ENCODE results near the gene MMS22L. TPM values are rescaled to one million over a fixed set of nuclear protein-coding genes. Genes with fewer than 3 reads are reported as not detected.
A peak's percentile ranks its signal among the peaks of the same experiment; 100 is the strongest.

The MMS22L gene
- polyA plus RNA-seq, 2 of the 4 experiments (the other 2 are of a cell fraction) = 11.5 to 24.5 TPM

DNA sequence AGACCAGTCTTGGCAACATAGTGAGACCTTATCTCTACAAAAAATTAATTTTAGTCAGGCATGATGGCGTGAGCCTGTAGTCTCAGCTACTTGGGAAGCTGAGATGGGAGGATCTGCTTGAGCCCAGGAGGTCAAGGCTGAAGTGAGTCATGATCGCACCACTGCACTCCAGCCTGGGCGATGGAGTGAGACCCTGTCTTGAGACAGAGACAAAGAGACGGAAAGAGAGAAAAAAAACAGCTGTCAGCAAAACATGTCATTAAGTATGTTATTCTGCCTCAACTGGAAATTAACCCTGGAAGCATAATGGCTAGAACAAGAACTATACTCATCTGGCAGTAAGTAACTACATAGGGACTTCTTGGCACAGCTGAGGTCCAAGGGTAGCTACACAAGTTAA lies 7.2 kb downstream of the MMS22L start:
- ATAC-seq = no peak
- no peak for DNase-seq (ENCODE audit: low read depth in 1 of 2, low spot score in 1 of 2)

DNA sequence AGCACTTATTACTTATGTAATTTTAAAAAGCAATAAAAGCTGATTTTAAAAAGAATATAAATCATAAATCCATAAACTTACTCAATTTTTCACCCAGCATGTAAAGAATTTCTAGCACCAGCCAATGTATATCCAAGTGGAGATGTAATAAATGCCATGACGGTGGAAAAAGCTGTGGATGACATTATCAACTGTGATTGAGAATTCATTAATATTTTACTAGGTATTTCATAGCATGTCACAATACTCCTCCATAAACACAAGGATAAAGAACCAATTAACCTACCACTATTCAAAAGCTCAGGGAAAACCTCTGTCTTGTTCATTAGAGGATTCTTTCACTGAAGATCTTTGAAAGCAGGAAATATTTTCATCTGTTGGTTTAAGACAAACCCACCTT lies 13.2 kb downstream of the MMS22L start:
- Histone ChIP-seq H3K4me2 (no peak overlapping the region), H3K9me3 (no peaks in the 10 kb centered on the region), H3K4me1 (no peaks in the 10 kb centered on the region), H3K27ac (no peak overlapping the region), H3K4me3 (no peak overlapping the region)
- CTCF ChIA-PET = interaction anchor here (0.6 kb wide), 1 partner anchor 169 kb away, joined by 3 read pairs; no protein-coding TSS in a partner anchor
- TF ChIP-seq CHD4 (IDR thresholded peaks at IDR 0.05; ENCODE audit: borderline replicate concordance) (no peak), NPAS2 (CRISPR knock-in tag; IDR thresholded peaks at IDR 0.05; ENCODE audit: borderline replicate concordance) (no peak), NFE2L2 (conservative IDR thresholded peaks at IDR 0.05; ENCODE audit: low read length) (no peak), ZNF302 (CRISPR knock-in tag; IDR thresholded peaks at IDR 0.05) (no peak), POLR2A (IDR thresholded peaks at IDR 0.05; ENCODE audit: low read length) (no peak), JUN (IDR thresholded peaks at IDR 0.05) (no peak), EHF (CRISPR knock-in tag; IDR thresholded peaks at IDR 0.05) (no peak)
- TF ChIP-seq, protein P1, sequence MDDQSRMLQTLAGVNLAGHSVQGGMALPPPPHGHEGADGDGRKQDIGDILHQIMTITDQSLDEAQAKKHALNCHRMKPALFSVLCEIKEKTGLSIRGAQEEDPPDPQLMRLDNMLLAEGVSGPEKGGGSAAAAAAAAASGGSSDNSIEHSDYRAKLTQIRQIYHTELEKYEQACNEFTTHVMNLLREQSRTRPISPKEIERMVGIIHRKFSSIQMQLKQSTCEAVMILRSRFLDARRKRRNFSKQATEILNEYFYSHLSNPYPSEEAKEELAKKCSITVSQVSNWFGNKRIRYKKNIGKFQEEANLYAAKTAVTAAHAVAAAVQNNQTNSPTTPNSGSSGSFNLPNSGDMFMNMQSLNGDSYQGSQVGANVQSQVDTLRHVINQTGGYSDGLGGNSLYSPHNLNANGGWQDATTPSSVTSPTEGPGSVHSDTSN (IDR thresholded peaks at IDR 0.05) = no peak
- FAIRE-seq = no peak
- DNase-seq (ENCODE audit: low read depth in 1 of 2, low spot score in 1 of 2) = no peak
- POLR2A ChIA-PET = no interaction called here
- WGBS (ENCODE audit: missing lambda C conversion rate) = 89% methylated on average over 1 of the region's 1 CpG
- no peak for ATAC-seq

More for the DNA sequence above, 7.2 kb downstream of the MMS22L start:
- Histone ChIP-seq H3K4me3 (no peak overlapping the region), H3K27ac (no peak overlapping the region), H3K4me2 (no peak overlapping the region), H3K4me1 (peaks cover under 1% of the 10 kb centered on the region; the same call in 1 of the 3 replicates), H3K9me3 (no peaks in the 10 kb centered on the region)
- 93% methylated on average over 4 of the region's 4 CpGs for WGBS (ENCODE audit: missing lambda C conversion rate)
- CTCF ChIA-PET = no interaction called here
- no peak for FAIRE-seq
- no peak for TF ChIP-seq RAD21 (conservative IDR thresholded peaks at IDR 0.05 in 1 of 2, IDR thresholded peaks at IDR 0.05 in 1 of 2)
- peak; percentile 29 for TF ChIP-seq MAFK (IDR thresholded peaks at IDR 0.05; ENCODE audit: partially characterized antibody)
- POLR2A ChIA-PET = no interaction called here

DNA sequence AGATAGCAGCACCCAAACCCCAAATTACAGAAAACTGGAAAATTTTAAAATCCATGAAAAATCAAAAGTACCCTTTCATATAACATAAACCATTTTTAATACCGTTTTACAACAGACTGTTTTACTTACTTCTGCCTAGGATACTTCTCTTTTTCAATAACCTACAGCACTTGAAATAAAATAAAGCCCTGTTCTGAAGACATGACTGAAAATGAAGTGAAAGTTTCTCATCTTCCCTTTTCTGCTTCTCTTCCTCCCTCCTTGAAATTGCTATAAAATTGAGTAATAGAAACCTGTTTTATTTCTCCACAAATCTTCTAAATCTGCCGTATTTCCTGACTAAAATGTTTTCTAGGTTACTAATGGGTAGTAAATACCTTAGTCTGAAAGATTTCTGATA lies 20.3 kb downstream of the MMS22L start:
- no peak for ATAC-seq
- TF ChIP-seq SREBF2 (IDR thresholded peaks at IDR 0.05) (no peak), HOXB5 (CRISPR knock-in tag; IDR thresholded peaks at IDR 0.05) (no peak), HOXA7 (CRISPR knock-in tag; IDR thresholded peaks at IDR 0.05) (no peak), FOXS1 (CRISPR knock-in tag; IDR thresholded peaks at IDR 0.05) (no peak), ZSCAN20 (CRISPR knock-in tag; IDR thresholded peaks at IDR 0.05) (no peak), EP300 (IDR thresholded peaks at IDR 0.05) (no peak), GATA3 (IDR thresholded peaks at IDR 0.05; ENCODE audit: borderline replicate concordance) (no peak), PHF8 (IDR thresholded peaks at IDR 0.05; ENCODE audit: borderline replicate concordance, low read depth) (no peak), TP53 (CRISPR knock-in tag; IDR thresholded peaks at IDR 0.05) (no peak), ZC3H11A (IDR thresholded peaks at IDR 0.05) (no peak), BHLHE40 (IDR thresholded peaks at IDR 0.05; ENCODE audit: low read depth, low read length) (no peak)
- TF ChIP-seq, protein P2, sequence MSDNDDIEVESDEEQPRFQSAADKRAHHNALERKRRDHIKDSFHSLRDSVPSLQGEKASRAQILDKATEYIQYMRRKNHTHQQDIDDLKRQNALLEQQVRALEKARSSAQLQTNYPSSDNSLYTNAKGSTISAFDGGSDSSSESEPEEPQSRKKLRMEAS (IDR thresholded peaks at IDR 0.05) = no peak
- ChIA-PET CTCF (no interaction called here), POLR2A (no interaction called here)
- Histone ChIP-seq H3K9me3 (no peaks in the 10 kb centered on the region), H3K4me3 (no peak overlapping the region), H3K27ac (no peak overlapping the region), H3K4me2 (no peak overlapping the region), H3K4me1 (no peaks in the 10 kb centered on the region)
- DNase-seq (ENCODE audit: low read depth in 1 of 2, low spot score in 1 of 2) = no peak
- 96% methylated on average over 2 of the region's 2 CpGs for WGBS (ENCODE audit: missing lambda C conversion rate)
- no peak for FAIRE-seq

DNA sequence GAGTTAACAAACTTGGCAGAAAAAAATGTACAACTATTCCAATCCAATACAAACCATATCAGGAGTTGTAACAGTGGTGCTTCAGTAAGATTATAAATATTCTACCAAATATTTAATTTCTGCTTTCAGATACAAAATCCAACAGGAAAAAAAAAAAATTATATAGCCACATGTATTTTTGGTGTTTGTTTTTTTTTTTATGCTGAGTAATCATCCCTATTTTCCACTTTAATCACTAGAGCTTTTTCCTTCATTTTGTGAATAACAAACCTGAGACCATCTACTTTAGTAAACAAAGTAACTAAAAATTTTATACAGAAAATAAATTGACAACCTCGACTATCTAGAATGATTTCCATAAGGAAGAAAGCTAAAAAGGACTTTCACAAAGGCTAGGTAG lies 36.2 kb downstream of the MMS22L start:
- ChIA-PET POLR2A (no interaction called here), CTCF (no interaction called here)
- FAIRE-seq = no peak
- no peak for TF ChIP-seq ZNF302 (CRISPR knock-in tag; IDR thresholded peaks at IDR 0.05)
- no peak for TF ChIP-seq PHF8 (IDR thresholded peaks at IDR 0.05; ENCODE audit: borderline replicate concordance, low read depth)
- TF ChIP-seq POLR2A (IDR thresholded peaks at IDR 0.05; ENCODE audit: low read length) = no peak
- TF ChIP-seq EP300 (IDR thresholded peaks at IDR 0.05) = no peak
- no peak for TF ChIP-seq BHLHE40 (IDR thresholded peaks at IDR 0.05; ENCODE audit: low read depth, low read length)
- TF ChIP-seq RARB (CRISPR knock-in tag; IDR thresholded peaks at IDR 0.05) = no peak
- no peak for TF ChIP-seq GATA3 (IDR thresholded peaks at IDR 0.05; ENCODE audit: borderline replicate concordance)
- no peak for TF ChIP-seq JUNB (IDR thresholded peaks at IDR 0.05)
- TF ChIP-seq, protein P3, sequence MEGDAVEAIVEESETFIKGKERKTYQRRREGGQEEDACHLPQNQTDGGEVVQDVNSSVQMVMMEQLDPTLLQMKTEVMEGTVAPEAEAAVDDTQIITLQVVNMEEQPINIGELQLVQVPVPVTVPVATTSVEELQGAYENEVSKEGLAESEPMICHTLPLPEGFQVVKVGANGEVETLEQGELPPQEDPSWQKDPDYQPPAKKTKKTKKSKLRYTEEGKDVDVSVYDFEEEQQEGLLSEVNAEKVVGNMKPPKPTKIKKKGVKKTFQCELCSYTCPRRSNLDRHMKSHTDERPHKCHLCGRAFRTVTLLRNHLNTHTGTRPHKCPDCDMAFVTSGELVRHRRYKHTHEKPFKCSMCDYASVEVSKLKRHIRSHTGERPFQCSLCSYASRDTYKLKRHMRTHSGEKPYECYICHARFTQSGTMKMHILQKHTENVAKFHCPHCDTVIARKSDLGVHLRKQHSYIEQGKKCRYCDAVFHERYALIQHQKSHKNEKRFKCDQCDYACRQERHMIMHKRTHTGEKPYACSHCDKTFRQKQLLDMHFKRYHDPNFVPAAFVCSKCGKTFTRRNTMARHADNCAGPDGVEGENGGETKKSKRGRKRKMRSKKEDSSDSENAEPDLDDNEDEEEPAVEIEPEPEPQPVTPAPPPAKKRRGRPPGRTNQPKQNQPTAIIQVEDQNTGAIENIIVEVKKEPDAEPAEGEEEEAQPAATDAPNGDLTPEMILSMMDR (IDR thresholded peaks at IDR 0.05) = no peak
- no peak for TF ChIP-seq NR3C1 (IDR thresholded peaks at IDR 0.05)
- TF ChIP-seq, protein P4, sequence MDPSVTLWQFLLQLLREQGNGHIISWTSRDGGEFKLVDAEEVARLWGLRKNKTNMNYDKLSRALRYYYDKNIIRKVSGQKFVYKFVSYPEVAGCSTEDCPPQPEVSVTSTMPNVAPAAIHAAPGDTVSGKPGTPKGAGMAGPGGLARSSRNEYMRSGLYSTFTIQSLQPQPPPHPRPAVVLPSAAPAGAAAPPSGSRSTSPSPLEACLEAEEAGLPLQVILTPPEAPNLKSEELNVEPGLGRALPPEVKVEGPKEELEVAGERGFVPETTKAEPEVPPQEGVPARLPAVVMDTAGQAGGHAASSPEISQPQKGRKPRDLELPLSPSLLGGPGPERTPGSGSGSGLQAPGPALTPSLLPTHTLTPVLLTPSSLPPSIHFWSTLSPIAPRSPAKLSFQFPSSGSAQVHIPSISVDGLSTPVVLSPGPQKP (IDR thresholded peaks at IDR 0.05; ENCODE audit: low read depth, low read length) = no peak
- TF ChIP-seq CHD2 (IDR thresholded peaks at IDR 0.05; ENCODE audit: low read length, partially characterized antibody) = no peak
- no peak for TF ChIP-seq KDM5A (IDR thresholded peaks at IDR 0.05)
- TF ChIP-seq KDM1A (IDR thresholded peaks at IDR 0.05; ENCODE audit: low read depth) = no peak
- no peak for TF ChIP-seq MAFK (IDR thresholded peaks at IDR 0.05; ENCODE audit: partially characterized antibody)
- no peak for TF ChIP-seq CEBPB (IDR thresholded peaks at IDR 0.05)
- no peak for DNase-seq (ENCODE audit: low read depth in 1 of 2, low spot score in 1 of 2)
- no peak overlapping the region for H3K4me2 ChIP-seq
- no peak overlapping the region for H3K4me3 ChIP-seq
- H3K4me1 ChIP-seq = no peaks in the 10 kb centered on the region
- H3K27ac ChIP-seq = no peak overlapping the region
- ATAC-seq = no peak
- H3K9me3 ChIP-seq = no peaks in the 10 kb centered on the region
- WGBS (ENCODE audit: missing lambda C conversion rate) = 53% methylated on average over 1 of the region's 1 CpG

All from A549 (cell line).